Measurements from ENCODE around the gene ZNF155.

DNA sequence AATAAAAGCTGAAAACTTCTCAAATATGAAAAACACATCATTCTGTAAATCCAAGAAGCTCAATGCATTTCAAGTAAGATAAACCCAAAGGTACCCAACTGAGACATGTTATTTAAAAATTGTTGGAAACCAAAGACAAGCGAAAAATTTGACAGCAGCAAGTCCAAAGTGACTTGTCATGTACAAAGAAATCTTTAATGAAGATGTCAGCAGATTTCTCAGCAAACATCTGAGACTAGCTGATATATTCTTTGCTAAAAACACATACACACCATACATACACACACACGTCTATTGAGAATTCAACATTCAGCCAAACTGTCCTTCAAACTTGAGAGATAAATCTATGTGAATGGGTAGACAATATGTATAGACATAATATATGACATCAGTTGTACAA lies 35.5 kb downstream of the ZNF155 start:
- TF ChIP-seq, protein P1, sequence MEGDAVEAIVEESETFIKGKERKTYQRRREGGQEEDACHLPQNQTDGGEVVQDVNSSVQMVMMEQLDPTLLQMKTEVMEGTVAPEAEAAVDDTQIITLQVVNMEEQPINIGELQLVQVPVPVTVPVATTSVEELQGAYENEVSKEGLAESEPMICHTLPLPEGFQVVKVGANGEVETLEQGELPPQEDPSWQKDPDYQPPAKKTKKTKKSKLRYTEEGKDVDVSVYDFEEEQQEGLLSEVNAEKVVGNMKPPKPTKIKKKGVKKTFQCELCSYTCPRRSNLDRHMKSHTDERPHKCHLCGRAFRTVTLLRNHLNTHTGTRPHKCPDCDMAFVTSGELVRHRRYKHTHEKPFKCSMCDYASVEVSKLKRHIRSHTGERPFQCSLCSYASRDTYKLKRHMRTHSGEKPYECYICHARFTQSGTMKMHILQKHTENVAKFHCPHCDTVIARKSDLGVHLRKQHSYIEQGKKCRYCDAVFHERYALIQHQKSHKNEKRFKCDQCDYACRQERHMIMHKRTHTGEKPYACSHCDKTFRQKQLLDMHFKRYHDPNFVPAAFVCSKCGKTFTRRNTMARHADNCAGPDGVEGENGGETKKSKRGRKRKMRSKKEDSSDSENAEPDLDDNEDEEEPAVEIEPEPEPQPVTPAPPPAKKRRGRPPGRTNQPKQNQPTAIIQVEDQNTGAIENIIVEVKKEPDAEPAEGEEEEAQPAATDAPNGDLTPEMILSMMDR (IDR thresholded peaks at IDR 0.05 in 2 of 3, conservative IDR thresholded peaks at IDR 0.05 in 1 of 3; ENCODE audit: control insufficient read depth in 2 of 3, extremely low read depth in 1 of 3, insufficient read depth in 1 of 3, low read depth in 3 of 3, low read length in 3 of 3): no peak
- TF ChIP-seq TBL1XR1 (IDR thresholded peaks at IDR 0.05; ENCODE audit: low read depth, low read length): no peak
- TF ChIP-seq POLR2A (IDR thresholded peaks at IDR 0.05; ENCODE audit: low read depth, low read length): no peak
- TF ChIP-seq, protein P2, sequence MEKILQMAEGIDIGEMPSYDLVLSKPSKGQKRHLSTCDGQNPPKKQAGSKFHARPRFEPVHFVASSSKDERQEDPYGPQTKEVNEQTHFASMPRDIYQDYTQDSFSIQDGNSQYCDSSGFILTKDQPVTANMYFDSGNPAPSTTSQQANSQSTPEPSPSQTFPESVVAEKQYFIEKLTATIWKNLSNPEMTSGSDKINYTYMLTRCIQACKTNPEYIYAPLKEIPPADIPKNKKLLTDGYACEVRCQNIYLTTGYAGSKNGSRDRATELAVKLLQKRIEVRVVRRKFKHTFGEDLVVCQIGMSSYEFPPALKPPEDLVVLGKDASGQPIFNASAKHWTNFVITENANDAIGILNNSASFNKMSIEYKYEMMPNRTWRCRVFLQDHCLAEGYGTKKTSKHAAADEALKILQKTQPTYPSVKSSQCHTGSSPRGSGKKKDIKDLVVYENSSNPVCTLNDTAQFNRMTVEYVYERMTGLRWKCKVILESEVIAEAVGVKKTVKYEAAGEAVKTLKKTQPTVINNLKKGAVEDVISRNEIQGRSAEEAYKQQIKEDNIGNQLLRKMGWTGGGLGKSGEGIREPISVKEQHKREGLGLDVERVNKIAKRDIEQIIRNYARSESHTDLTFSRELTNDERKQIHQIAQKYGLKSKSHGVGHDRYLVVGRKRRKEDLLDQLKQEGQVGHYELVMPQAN (conservative IDR thresholded peaks at IDR 0.05): no peak
- TF ChIP-seq BRCA1 (IDR thresholded peaks at IDR 0.05; ENCODE audit: low read depth, low read length): no peak
- no peak for TF ChIP-seq TCF12 (IDR thresholded peaks at IDR 0.05; ENCODE audit: low read depth, low read length)
- TF ChIP-seq EP300 (IDR thresholded peaks at IDR 0.05; ENCODE audit: borderline replicate concordance in 1 of 2, control insufficient read depth in 1 of 2, low read depth in 2 of 2, low read length in 2 of 2): no peak
- TF ChIP-seq FOXM1 (IDR thresholded peaks at IDR 0.05; ENCODE audit: low read depth, low read length): no peak
- no peak for TF ChIP-seq POLR2AphosphoS2 (IDR thresholded peaks at IDR 0.05; ENCODE audit: low read depth, low read length)
- TF ChIP-seq ZBED1 (IDR thresholded peaks at IDR 0.05; ENCODE audit: borderline replicate concordance): no peak
- TF ChIP-seq SPI1 (IDR thresholded peaks at IDR 0.05; ENCODE audit: borderline replicate concordance, insufficient read depth, low read depth, low read length): no peak
